GM21717 (cell line): ENCODE data around the gene YIF1B.
"Not testable (repeated sequence)": the region's sequence is repeated elsewhere in the genome, so short reads cannot be mapped to it uniquely, and the experiment has no call there.

Experiments
- ATAC-seq: cut with Tn5 transposase; IDR thresholded peaks from one replicate; pipeline ENCODE4 v1.9.1; 2021; ENCODE audit warnings: mild to moderate bottlenecking, moderate library complexity; ENCODE audit not compliant: unreplicated experiment

YIF1B gene

GRCh38 chr19:38277969-38278680, 37.6 kb downstream of the YIF1B start:
- ATAC-seq: no peak

GRCh38 chr19:38277549-38277948, 38.2 kb downstream of the YIF1B start:
- ATAC-seq: no peak

GRCh38 chr19:38276942-38277517, 38.7 kb downstream of the YIF1B start:
- ATAC-seq: no peak

DNA sequence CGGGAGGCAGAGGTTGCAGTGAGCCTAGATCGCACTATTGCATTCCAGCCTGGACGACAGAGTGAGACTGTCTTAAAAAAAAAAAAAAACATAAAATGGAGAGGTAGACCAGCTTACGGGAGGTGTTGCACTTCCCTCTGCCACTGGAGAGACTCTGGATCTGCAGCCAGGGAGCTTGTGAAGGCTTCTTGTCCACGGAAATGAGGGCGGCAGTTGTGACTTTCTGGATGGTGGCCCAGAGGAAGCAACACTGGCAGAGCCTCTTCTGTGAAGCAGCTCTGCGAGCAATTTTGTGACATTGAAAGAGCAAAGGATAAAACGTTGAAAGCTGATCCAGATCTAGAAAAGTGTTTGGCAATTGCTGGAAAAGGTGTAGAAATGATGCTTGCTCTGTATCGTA, 41.0 kb downstream of the YIF1B start:
- no peak for ATAC-seq

DNA sequence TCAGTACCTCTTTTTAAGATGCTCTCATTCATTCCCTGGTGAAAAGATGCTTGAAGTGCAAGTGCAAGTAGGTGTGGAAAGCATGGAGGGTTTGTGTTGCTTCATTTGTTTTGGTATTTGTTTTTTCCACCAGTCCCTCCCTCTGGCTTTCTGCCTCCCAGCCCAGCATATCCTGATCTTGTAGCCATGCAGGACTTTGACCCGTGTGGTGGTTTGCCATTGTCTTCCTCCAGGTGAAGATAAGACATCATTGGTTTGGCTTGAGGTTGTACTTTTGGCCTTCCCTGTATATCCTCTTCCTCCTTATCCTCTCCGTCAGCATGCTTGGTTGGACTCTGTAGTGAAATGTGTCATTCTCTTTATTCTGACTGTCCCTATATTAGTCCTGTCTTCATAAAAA, 42.2 kb downstream of the YIF1B start:
- no peak for ATAC-seq

DNA sequence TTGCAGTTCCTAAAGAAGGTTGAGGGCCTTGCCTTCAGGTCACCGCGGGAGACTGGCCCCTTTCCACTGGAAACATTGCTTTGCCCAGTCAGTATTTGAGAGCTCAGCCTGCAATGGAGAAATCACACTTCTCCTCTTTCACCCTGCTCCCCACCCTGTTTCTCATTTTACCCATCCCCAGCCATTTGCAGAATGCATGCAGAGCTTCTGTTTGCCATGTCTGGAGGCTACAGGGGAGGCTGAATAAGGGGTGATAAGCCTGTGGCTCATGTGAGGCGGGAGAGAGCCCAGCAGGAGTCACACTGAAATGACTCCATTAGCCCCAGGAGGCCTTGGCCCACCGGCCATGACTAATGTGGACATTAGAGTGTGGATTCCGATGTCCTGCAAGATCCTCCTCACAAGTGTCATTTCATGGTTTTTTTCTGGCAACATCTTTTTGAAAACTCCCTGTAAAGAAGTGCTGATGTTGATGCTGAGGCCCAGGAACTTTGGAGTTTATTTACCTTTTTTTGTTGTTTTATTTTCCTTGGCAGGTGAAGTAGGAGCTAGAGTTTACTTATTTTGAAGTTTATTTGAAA, 45.1 kb downstream of the YIF1B start:
- no peak for ATAC-seq

- no peak for ATAC-seq
Observed at GRCh38 chr19:38268539-38268938, 47.2 kb downstream of the YIF1B start.

- no peak for ATAC-seq
Observed at GRCh38 chr19:38267761-38268483, 47.8 kb downstream of the YIF1B start.

DNA sequence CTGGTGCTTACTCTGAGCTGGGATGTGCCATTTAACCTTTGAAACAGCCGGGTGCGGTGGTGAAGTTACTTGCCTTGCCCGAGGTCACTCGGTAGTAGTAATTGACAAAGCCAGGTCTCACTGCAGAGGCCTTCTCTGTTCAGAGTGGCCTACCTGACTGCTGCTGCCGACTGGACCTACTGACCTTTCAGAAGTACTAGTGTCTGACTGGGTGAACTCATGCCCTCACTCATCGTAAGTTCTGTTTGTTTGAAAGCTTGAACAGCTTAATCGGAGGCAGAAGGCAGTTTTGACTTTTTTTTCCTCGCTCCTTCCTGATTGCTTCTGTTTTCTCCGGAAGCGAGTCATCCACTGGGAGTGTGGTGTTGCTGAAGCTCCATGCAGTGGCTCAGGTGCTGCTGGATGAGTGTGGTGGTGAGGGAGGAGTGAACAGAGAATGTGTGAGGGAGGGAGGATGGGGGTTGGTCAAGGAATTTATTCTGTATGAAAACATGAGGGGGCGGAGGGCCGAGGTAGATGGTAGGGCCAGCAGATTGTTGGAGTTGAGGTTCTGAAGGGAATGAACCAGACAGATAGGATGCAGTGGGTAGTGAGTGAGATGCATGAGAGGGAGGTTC, 48.7 kb downstream of the YIF1B start:
- no peak for ATAC-seq

DNA sequence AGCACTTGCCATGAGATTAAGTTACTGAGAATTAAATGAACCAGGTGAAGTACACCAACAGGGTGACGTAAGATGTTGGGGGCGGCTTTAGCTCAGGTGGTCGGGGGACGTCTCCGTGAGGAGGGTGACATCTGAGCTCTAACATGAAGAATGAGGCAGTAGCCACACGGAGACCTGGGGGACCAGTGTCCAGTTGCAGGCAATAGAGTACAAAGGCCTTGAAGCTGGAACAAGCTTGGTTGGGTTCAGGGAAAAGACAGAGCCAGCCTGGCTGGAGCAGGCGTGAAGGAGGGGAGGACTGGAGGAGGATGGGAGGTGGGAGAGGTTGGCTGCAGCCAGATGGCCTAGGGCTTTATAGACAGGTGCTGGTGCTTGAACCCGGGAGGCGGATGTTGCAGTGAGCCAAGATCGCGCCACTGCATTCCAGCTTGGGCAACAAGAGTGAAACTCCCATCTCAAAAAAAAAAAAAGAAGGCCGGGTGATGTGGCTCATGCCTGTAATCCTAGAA, 49.8 kb downstream of the YIF1B start:
- ATAC-seq: no peak

DNA sequence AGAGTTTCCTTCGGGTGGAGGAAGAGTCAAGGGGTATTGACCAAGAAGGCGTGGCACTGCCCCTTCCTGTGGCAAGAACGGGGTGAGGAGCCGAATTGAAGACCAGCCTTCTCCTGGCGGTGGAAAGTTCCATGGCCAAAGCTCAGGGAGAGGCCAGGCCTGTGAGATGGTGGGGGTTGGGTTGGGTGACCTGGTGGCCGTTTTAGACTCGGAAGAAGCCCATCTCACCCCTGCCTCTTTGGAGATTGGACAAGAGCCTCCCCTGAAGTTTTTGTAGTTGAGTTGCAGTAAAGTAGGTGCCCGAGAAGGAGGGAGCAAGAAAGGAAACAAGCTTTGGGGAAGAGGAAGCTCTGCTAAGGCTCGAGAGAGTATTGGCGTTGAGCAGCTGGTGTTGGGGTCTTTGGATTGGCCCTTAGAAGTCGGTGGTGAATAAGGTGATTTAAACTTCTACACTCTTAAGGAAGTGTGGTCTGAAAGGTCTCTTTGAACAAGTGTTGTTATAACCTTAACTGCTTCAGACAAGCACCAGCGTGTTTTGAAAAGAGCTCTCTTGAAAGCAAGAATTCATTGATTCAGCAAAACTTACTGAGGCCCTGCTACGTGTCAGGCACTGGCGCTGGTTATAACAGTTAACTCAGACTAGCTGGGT, 50.4 kb downstream of the YIF1B start:
- no peak for ATAC-seq

DNA sequence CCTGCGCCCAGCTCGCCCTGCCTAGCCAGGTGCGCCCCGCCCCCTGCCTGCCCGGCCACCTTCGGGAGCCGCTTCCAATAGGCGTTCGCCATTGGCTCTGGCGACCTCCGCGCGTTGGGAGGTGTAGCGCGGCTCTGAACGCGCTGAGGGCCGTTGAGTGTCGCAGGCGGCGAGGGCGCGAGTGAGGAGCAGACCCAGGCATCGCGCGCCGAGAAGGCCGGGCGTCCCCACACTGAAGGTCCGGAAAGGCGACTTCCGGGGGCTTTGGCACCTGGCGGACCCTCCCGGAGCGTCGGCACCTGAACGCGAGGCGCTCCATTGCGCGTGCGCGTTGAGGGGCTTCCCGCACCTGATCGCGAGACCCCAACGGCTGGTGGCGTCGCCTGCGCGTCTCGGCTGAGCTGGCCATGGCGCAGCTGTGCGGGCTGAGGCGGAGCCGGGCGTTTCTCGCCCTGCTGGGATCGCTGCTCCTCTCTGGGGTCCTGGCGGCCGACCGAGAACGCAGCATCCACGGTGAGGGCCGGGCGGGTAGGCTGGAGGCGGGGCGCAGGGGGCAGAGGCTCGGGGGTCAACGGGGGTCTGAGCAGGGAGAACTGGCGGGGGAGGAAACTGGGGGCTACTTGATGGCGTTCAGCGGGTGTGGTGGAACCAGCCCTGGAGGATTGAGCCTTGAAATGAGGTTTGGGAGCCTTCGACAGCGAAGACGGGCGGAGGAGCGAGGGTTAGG, 51.1 kb downstream of the YIF1B start, which contains the start of gene SPINT2:
TSS of gene SPINT2 (plus strand) at position 88 of the 727 bp plus-strand sequence. CDS start at position 408, 320 bp downstream.
- no peak for ATAC-seq

DNA sequence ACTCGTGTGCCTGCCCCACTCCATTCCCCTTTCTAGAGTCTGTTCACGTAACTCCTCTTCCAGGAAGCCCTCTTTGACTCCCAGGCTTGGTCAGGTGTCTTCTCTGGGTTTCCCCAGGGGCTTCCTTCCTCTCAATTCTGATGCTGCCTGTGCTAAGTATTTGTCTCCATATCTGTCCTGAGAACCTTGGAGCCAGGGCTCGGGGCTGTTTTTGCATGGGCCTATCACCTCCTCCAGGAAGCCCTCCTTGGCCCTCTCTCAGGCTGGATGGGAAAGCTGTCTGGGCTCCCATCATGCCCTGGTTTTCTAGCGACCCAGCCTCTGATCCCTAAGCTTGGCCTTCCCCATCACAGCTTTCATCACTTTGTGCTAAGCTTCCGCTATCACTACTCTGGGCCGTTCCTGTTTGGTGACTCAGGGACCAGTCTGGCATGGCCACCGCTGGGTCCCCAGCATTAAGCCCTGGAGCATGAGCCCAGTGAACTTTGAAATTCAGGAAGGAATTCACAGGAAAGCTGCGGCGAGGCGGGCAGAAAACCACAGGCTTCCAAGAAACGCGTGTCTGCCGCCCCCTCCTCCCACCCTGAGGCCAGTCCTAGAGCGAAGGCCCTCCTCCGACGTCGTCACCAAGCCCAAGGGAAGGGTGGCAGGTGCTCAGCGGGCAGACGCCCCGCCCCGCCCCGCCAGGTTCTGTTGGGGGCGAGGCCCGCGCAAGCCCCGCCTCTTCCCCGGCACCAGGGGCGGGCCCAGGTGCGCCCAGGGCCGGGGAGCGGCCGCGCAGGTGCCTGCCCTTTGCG, 51.9 kb downstream of the YIF1B start:
- no peak for ATAC-seq

DNA sequence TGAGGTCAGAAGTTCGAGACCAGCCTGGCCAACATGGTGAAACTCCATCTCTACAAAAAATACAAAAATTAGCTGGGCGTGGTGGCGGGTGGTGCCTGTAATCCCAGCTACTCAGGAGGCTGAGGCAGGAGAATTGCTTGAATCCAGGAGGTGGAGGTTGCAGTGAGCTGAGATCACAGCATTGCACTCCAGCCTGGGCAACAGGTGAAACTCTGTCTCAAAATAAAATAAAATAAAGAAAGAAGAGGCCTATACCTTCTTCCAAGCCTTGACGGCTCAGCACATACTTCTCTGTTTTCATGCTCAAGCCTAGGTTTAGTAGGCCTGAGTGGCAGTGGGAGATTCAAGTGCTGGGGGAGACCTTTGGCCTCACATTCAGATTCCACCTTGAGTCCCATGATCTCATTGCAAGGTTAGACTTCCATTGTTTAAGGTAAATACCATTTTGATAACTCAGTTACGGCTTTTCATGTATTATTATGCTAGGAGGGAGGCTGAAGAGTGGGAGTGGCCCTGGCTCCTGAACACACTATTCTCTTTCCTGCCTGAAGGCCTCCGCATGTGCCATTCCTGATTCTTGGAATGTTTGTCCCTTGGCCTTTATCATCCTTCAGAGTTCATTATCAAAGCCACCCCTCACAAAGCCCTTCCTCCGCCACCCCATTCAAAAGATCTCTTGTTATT, 53.0 kb downstream of the YIF1B start:
- ATAC-seq: no peak

DNA sequence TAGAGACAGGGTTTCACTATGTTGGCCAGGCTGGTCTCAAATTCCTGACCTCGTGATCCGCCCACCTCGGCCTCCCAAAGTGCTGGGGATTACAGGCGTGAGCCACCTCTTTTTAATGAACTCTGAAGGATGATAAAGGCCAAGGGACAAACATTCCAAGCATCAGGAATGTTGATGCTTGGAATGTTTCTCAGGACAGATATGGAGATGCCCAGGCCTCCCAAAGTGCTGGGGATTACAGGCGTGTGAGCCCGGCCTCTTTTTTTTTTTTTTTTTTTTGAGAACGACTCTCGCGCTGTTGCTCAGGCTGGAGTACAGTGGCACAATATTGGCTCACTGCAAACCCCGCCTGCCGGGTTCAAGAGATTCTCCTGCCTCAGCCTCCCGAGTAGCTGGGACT, 53.8 kb downstream of the YIF1B start:
- ATAC-seq: not testable (repeated sequence)

DNA sequence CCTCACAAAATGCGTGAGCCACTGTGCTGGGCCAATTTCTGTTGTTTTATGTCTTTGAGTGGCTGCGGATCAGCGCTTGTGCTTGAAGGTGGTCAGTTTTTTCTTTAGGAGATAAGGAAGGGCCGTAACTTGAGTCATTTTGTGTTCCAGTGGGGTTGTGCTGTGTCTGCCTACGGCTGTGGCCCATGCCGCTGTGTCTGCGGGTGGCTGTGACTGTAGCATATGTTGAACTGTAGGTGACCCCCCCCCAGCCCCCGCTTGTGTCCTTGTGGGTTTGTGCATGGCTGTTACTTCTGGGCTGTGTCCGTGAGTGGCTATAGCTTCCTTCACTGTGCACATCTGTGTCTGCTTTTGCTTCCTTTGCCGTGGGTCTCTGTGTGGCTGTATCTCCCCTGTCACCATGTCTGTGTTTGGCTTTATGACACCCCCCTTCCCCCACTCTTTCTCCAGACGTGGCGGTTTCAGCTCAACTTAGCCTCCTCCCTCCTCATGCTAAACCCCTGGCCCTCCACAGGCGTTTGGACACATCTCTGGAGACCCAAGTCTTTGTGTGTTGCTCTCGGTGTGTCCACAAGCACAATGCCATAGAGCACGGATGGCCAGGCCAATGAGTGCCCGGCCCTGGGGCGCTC, 60.2 kb downstream of the YIF1B start:
- ATAC-seq: no peak

- no peak for ATAC-seq
Observed at GRCh38 chr19:38253788-38254187, 62.0 kb downstream of the YIF1B start.
